ENCODE measurements around the gene ANXA7.

DNA sequence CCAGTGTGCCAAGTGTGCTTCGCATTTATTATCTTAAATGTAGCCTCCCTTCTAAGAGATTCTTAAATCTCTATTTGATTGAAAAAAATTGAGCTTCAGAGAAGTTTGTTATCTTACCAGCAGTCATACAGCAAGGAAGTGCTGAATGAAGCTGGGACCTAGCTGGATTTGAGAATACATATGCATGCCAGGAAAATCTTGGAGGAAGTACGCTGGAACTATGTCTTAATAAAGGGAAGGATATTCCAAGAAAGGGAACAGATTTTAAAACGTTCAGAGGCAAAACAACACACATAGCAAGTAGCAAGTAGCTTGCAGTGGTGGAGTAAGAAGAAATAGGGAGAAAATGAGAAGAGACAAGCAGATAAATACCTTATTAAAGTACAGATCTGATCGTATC lies 56.7 kb downstream of the ANXA7 start:
- TF ChIP-seq, protein P1, sequence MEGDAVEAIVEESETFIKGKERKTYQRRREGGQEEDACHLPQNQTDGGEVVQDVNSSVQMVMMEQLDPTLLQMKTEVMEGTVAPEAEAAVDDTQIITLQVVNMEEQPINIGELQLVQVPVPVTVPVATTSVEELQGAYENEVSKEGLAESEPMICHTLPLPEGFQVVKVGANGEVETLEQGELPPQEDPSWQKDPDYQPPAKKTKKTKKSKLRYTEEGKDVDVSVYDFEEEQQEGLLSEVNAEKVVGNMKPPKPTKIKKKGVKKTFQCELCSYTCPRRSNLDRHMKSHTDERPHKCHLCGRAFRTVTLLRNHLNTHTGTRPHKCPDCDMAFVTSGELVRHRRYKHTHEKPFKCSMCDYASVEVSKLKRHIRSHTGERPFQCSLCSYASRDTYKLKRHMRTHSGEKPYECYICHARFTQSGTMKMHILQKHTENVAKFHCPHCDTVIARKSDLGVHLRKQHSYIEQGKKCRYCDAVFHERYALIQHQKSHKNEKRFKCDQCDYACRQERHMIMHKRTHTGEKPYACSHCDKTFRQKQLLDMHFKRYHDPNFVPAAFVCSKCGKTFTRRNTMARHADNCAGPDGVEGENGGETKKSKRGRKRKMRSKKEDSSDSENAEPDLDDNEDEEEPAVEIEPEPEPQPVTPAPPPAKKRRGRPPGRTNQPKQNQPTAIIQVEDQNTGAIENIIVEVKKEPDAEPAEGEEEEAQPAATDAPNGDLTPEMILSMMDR (IDR thresholded peaks at IDR 0.05) = no peak
- no peak for TF ChIP-seq ZFX (IDR thresholded peaks at IDR 0.05; ENCODE audit: borderline replicate concordance)

Data from 22Rv1 (cell line).